Skeletal muscle tissue (tissue), 4 donors: Measurements from ENCODE around the gene PRDM5. TPM values are rescaled to one million over a fixed set of nuclear protein-coding genes. Genes with fewer than 3 reads are reported as not detected.

Source experiments
- H3K27ac ChIP-seq: one replicate; pipeline ENCODE4 v1.7.0; 2013; ENCODE audit warnings: mild to moderate bottlenecking, low read depth, low read length, inconsistent platforms
- H3K27me3 ChIP-seq, 3 donors: one replicate each; pipeline ENCODE4 v1.7.0; 2013; ENCODE audit warnings: low read length in 3 of 3; ENCODE audit not compliant: control insufficient read depth in 3 of 3, insufficient read depth in 3 of 3
- H3K36me3 ChIP-seq, 3 donors: one replicate each; pipeline ENCODE4 v1.7.0; 2013; ENCODE audit warnings: low read length in 3 of 3; ENCODE audit not compliant: control insufficient read depth in 3 of 3, insufficient read depth in 3 of 3
- H3K4me1 ChIP-seq, 3 donors: one replicate each; pipeline ENCODE4 v1.7.0; 2013; ENCODE audit warnings: low read length in 3 of 3, mild to moderate bottlenecking in 3 of 3; ENCODE audit not compliant: control insufficient read depth in 3 of 3, insufficient read depth in 3 of 3
- H3K4me3 ChIP-seq, 3 donors: one replicate each; pipeline ENCODE4 v1.7.0; 2013; ENCODE audit warnings: low read length in 3 of 3
- H3K9ac ChIP-seq, 3 donors: one replicate each; pipeline ENCODE4 v1.7.0; 2013; ENCODE audit warnings: low read length in 3 of 3, mild to moderate bottlenecking in 3 of 3, moderate library complexity in 2 of 3, low read depth in 1 of 3
- H3K9me3 ChIP-seq, 3 donors: one replicate each; pipeline ENCODE4 v1.7.0; 2013; ENCODE audit warnings: low read length in 3 of 3; ENCODE audit not compliant: control insufficient read depth in 3 of 3
- total RNA-seq: library from RNA; depleted of rRNA; stranded (reverse); fragments of >200 nt; gene quantifications from one replicate; pipeline ENCODE4 v1.2.3, GENCODE V29; 2014
- donor health status: Osteomylitis.

The PRDM5 gene
- total RNA-seq, 1 donor from 2014 or later, result 61.1 TPM

- no peak overlapping the region for H3K9ac ChIP-seq
- no peak overlapping the region for H3K4me3 ChIP-seq
- no peaks in the 10 kb centered on the region for H3K36me3 ChIP-seq
- H3K27me3 ChIP-seq, result no peaks in the 10 kb centered on the region
- H3K4me1 ChIP-seq, result peaks cover 0 to 6% (median 3%) of the 10 kb centered on the region in 3 donors
- peak overlapping the region; percentile 7 for H3K27ac ChIP-seq
- H3K9me3 ChIP-seq, result no peaks in the 10 kb centered on the region
Observed at GRCh38 chr4:120829113-120829831, 93.3 kb downstream of the PRDM5 start.

DNA sequence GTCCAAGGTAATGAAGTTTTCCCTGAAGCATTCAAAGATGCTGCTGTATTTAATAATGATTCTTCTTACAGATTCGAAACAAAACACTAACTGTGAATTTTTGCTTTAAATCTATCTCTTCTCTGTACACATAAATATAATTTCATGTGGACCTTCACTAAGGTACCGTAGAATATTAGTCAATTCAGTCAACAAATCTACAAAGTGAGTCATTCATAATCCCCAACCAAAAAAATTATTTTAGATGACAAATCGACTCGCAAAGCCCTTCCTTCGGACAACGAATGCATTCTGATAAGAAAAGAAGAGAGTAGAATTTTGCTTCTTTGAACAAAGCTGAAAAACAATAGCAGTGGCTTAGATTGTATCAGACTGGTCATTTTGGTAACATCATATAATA is 95.7 kb downstream of the PRDM5 start:
- Histone ChIP-seq H3K9ac (no peak overlapping the region), H3K27ac (no peak overlapping the region), H3K4me1 (peaks cover 0 to 6% (median 3%) of the 10 kb centered on the region in 3 donors), H3K36me3 (no peaks in the 10 kb centered on the region), H3K9me3 (no peaks in the 10 kb centered on the region), H3K27me3 (no peaks in the 10 kb centered on the region), H3K4me3 (no peak overlapping the region)

DNA sequence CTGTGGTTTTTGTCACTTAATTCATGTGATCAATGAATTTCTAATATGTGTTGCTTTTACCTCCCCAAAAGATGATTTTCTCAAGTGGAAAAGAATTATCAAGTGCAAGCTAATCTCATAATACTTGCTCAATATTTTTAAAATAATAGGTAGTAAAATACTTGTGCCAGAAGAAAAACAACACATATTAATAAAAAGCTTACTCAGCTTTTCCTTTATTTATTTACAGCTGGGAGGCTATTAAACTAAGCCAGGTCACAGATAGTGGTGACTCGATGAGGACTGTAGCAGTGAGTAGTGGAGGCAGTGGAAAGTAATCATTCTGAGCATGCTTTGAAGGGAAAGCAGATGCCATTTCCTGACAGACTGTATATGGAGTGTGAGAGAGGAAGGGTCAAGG is 96.1 kb downstream of the PRDM5 start:
- Histone ChIP-seq H3K9me3 (no peaks in the 10 kb centered on the region), H3K36me3 (no peaks in the 10 kb centered on the region), H3K4me3 (no peak overlapping the region), H3K27ac (no peak overlapping the region), H3K27me3 (no peaks in the 10 kb centered on the region), H3K4me1 (peaks cover 0 to 6% (median 3%) of the 10 kb centered on the region in 3 donors), H3K9ac (no peak overlapping the region)

DNA sequence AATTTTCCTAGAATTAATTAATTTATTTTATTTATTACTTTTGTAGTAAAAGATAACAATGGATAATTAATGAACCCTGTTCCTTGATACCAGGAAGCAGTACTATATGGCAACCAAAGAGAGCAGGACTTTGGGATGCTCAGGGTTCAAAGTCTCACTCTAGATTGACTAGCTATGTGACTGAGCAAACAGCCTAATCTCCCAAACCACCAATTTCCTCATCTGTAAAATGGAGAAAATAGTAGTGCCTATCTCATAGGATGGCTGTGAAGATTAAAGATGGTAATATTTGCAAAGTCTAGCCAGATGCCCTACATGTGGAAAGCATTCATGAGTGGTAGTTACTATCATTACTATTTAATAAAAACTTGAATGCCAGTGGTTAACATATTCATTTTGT is 97.6 kb downstream of the PRDM5 start:
- no peaks in the 10 kb centered on the region for H3K9me3 ChIP-seq
- H3K4me1 ChIP-seq, result peaks cover 0 to 6% (median under 1%) of the 10 kb centered on the region in 3 donors
- H3K27ac ChIP-seq, result no peak overlapping the region
- H3K4me3 ChIP-seq, result no peak overlapping the region
- H3K9ac ChIP-seq, result no peak overlapping the region
- H3K36me3 ChIP-seq, result no peaks in the 10 kb centered on the region
- no peaks in the 10 kb centered on the region for H3K27me3 ChIP-seq

DNA sequence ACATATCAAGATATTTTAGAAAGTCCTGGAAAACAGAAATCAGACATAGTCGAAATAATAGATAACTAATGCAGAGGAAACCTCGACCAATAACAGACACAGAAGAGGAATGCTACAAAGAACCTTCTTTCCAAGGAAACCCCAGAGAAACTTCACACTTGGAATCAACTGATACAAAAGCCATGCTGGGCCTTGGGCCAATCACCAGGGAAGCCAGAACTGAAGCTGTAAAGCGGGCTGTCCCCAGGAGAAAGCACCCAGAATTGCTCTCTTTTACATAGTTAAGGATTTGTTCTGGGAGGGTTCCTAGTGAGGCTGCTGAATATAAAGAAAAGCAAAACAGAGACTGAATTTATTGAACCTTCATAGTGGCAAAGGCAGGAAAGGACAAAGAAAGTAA is 100.5 kb downstream of the PRDM5 start:
- no peaks in the 10 kb centered on the region for H3K4me1 ChIP-seq

DNA sequence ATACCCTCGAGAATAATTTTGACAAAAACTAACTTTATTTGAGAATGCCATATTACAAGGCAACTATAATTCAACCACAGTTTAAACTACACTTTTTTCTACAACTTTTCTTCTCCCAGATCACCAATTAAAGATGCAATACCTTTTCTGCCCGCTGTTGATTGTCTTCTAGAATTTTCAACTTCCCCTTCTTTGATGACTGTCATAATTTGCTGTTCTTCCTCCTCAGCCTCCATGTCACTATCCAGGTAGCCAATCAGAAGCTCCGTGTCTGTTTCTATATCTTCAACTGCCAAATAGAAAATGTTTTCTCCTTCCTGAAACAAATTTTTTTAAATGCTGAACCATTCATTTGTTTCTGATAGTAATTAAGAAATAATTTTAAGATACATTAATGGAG is 101.5 kb downstream of the PRDM5 start:
- Histone ChIP-seq H3K9ac (no peak overlapping the region), H3K27me3 (no peaks in the 10 kb centered on the region), H3K36me3 (no peaks in the 10 kb centered on the region), H3K9me3 (no peaks in the 10 kb centered on the region), H3K4me1 (no peaks in the 10 kb centered on the region), H3K27ac (no peak overlapping the region), H3K4me3 (no peak overlapping the region)

More for the DNA sequence above, 100.5 kb downstream of the PRDM5 start:
- no peaks in the 10 kb centered on the region for H3K36me3 ChIP-seq
- no peak overlapping the region for H3K27ac ChIP-seq
- H3K9me3 ChIP-seq, result no peaks in the 10 kb centered on the region
- no peaks in the 10 kb centered on the region for H3K27me3 ChIP-seq
- H3K4me3 ChIP-seq, result no peak overlapping the region
- H3K9ac ChIP-seq, result no peak overlapping the region

GRCh38 chr4:120819805-120820437 is 102.6 kb downstream of the PRDM5 start:
- Histone ChIP-seq H3K27ac (no peak overlapping the region), H3K9ac (no peak overlapping the region), H3K9me3 (no peaks in the 10 kb centered on the region), H3K4me3 (no peak overlapping the region), H3K27me3 (no peaks in the 10 kb centered on the region), H3K36me3 (no peaks in the 10 kb centered on the region), H3K4me1 (no peaks in the 10 kb centered on the region)

- Histone ChIP-seq H3K9ac (peak overlapping the region in 1 of 3 donors; percentile 62), H3K36me3 (no peaks in the 10 kb centered on the region), H3K4me1 (no peaks in the 10 kb centered on the region), H3K27ac (no peak overlapping the region), H3K27me3 (no peaks in the 10 kb centered on the region), H3K9me3 (no peaks in the 10 kb centered on the region), H3K4me3 (peak overlapping the region in 1 of 3 donors; percentile 11)
Observed at GRCh38 chr4:120816296-120816965, 106.1 kb downstream of the PRDM5 start.

DNA sequence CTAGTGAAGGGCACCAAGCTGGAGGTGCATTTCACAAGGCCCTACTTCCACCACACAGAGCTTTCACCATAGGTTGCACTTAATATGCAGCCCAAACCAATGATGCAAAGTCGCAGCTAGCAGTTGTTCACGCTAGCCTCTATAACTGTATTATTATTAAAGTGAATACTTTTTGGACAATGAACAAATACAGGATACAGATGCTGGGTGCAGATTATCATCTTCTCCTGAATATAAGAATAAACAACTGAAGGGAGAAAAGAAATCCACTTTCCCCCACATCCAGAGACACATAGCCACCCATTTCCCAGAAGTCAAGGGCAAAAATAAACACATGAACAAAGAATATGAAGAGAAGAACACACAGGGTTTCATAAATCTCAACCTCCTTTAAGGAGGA is 107.2 kb downstream of the PRDM5 start:
- Histone ChIP-seq H3K27ac (no peak overlapping the region), H3K36me3 (no peaks in the 10 kb centered on the region), H3K4me1 (no peaks in the 10 kb centered on the region), H3K4me3 (no peak overlapping the region), H3K27me3 (no peaks in the 10 kb centered on the region), H3K9ac (no peak overlapping the region), H3K9me3 (no peaks in the 10 kb centered on the region)

- Histone ChIP-seq H3K4me3 (no peak overlapping the region), H3K9ac (no peak overlapping the region), H3K27me3 (no peaks in the 10 kb centered on the region), H3K27ac (no peak overlapping the region), H3K9me3 (no peaks in the 10 kb centered on the region), H3K36me3 (no peaks in the 10 kb centered on the region), H3K4me1 (no peaks in the 10 kb centered on the region)
Observed at GRCh38 chr4:120814886-120815285, 107.6 kb downstream of the PRDM5 start.
